IPS-18c (cell line): Measurements from ENCODE around the gene MAGI2.

Experiments used
- H3K4me3 ChIP-seq: 2 replicates; pipeline ENCODE4 v1.7.0; 2013; ENCODE audit warnings: low read depth, mild to moderate bottlenecking, low read length, moderate library complexity; ENCODE audit not compliant: insufficient read depth
- H3K9me3 ChIP-seq: one replicate; pipeline ENCODE4 v1.6.1; 2013; ENCODE audit warnings: mild to moderate bottlenecking, low read length, moderate library complexity; ENCODE audit not compliant: control insufficient read depth, insufficient read depth

Gene MAGI2

GRCh38 chr7:79339208-79339925 is 114.1 kb downstream of the MAGI2 start:
- no peaks in the 10 kb centered on the region for H3K9me3 ChIP-seq
- no peak overlapping the region for H3K4me3 ChIP-seq

- no peaks in the 10 kb centered on the region for H3K9me3 ChIP-seq
- no peak overlapping the region for H3K4me3 ChIP-seq
These were observed 115.8 kb downstream of the MAGI2 start for GRCh38 chr7:79337717-79338116.

GRCh38 chr7:79334841-79335240 is 118.6 kb downstream of the MAGI2 start:
- no peak overlapping the region for H3K4me3 ChIP-seq
- no peaks in the 10 kb centered on the region for H3K9me3 ChIP-seq

GRCh38 chr7:79334334-79334733 is 119.1 kb downstream of the MAGI2 start:
- Histone ChIP-seq H3K4me3 (no peak overlapping the region), H3K9me3 (no peaks in the 10 kb centered on the region)

- Histone ChIP-seq H3K9me3 (no peaks in the 10 kb centered on the region), H3K4me3 (no peak overlapping the region)
These were observed 121.4 kb downstream of the MAGI2 start for GRCh38 chr7:79332091-79332490.

- H3K4me3 ChIP-seq, result no peak overlapping the region
These were observed 124.0 kb downstream of the MAGI2 start for GRCh38 chr7:79329464-79329863.

GRCh38 chr7:79320741-79321473 is 132.6 kb downstream of the MAGI2 start:
- Histone ChIP-seq H3K9me3 (no peaks in the 10 kb centered on the region), H3K4me3 (no peak overlapping the region)

More at GRCh38 chr7:79329464-79329863, 124.0 kb downstream of the MAGI2 start:
- H3K9me3 ChIP-seq, result no peaks in the 10 kb centered on the region

GRCh38 chr7:79319369-79319768 is 134.1 kb downstream of the MAGI2 start:
- Histone ChIP-seq H3K9me3 (no peaks in the 10 kb centered on the region), H3K4me3 (no peak overlapping the region)

GRCh38 chr7:79317728-79318127 is 135.7 kb downstream of the MAGI2 start:
- no peaks in the 10 kb centered on the region for H3K9me3 ChIP-seq
- H3K4me3 ChIP-seq, result no peak overlapping the region

- Histone ChIP-seq H3K9me3 (no peaks in the 10 kb centered on the region), H3K4me3 (no peak overlapping the region)
These were observed 141.4 kb downstream of the MAGI2 start for GRCh38 chr7:79312022-79312421.

GRCh38 chr7:79308192-79308591 is 145.3 kb downstream of the MAGI2 start:
- no peaks in the 10 kb centered on the region for H3K9me3 ChIP-seq
- H3K4me3 ChIP-seq, result no peak overlapping the region

GRCh38 chr7:79307376-79307775 is 146.1 kb downstream of the MAGI2 start:
- no peak overlapping the region for H3K4me3 ChIP-seq
- H3K9me3 ChIP-seq, result no peaks in the 10 kb centered on the region

- no peaks in the 10 kb centered on the region for H3K9me3 ChIP-seq
- H3K4me3 ChIP-seq, result no peak overlapping the region
These were observed 148.8 kb downstream of the MAGI2 start for GRCh38 chr7:79304711-79305110.

- Histone ChIP-seq H3K9me3 (no peaks in the 10 kb centered on the region), H3K4me3 (no peak overlapping the region)
These were observed 151.2 kb downstream of the MAGI2 start for GRCh38 chr7:79302293-79302692.

GRCh38 chr7:79301419-79301818 is 152.0 kb downstream of the MAGI2 start:
- no peak overlapping the region for H3K4me3 ChIP-seq
- no peaks in the 10 kb centered on the region for H3K9me3 ChIP-seq

GRCh38 chr7:79300573-79300972 is 152.9 kb downstream of the MAGI2 start:
- H3K9me3 ChIP-seq, result no peaks in the 10 kb centered on the region
- H3K4me3 ChIP-seq, result no peak overlapping the region

GRCh38 chr7:79298145-79298760 is 155.2 kb downstream of the MAGI2 start:
- H3K4me3 ChIP-seq, result no peak overlapping the region

More at GRCh38 chr7:79298145-79298760, 155.2 kb downstream of the MAGI2 start:
- H3K9me3 ChIP-seq, result no peaks in the 10 kb centered on the region
